Stimulated activated CD4-positive, alpha-beta T cell treated with anti-CD3 and anti-CD28 coated beads, TNF-alpha, amount 100 ng/mL, for 24 hours (primary cell): ENCODE measurements around the gene OCSTAMP.

Source experiments
- DNase-seq, 3 experiments: peaks; one replicate each; pipeline ENCODE4 v3.0.0-alpha.2; 2020; ENCODE audit warnings: low read depth in 3 of 3

The OCSTAMP gene

DNA sequence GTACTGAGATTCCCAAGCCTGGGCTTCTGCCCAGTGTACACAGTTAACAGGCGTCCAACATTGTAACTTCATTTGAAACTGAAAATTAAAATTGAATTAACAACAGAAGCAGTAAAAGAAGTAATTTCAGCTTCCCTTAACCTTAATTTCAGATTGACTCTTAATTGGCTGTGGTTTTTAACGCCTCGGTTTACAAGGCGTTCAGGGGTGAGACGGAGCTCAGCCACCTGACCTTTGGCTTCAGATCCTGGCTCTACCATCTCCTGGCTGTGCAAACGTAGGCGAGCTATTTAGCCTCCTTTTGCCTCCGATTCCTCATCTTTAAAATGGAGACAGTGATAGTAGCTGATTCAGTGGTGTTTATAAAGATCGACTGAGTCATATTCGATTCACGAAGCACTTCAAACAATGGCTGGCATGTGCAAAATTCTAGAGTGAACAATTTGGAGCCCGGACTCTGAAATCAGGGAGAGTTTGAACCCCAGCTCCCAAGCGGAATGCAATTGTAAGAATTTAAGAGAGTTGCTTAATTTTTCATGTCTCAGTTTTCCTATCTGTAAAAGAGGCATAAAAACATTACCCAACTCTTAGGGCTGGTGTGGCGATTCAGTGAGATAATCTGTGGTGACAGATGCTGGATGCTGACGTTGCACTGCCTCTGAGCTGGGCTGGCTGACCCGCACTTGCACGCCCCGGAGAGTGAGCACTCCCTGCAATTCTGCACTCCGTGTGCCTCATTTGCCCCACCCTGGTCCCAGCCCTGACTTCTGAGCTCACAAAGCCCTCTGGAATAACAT is 23.5 kb upstream of the OCSTAMP start:
- DNase-seq = no peak

- DNase-seq = no peak
Observed at GRCh38 chr20:46573234-46573633, 22.8 kb upstream of the OCSTAMP start.

- no peak for DNase-seq
Observed at GRCh38 chr20:46572790-46573189, 22.3 kb upstream of the OCSTAMP start.

DNA sequence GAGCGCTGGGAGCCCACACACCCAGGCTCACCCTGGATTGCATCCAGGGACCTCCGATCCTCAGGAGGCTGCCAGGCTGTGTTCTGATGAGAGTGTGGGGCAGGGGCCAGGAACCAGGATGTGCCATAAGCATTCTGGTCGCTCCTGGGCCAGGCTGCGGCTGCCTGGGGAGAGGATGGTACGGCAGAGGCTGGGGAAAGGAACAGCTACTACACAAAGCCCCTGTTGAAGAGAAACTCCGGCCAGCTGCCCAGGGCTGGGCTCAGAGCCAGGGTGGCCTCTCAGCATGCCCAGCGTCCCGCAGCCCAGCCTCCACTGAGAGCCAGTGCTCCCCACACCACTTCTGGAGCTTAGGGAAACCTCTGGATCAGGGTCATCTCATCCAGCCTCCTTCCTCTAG is 21.7 kb upstream of the OCSTAMP start:
- no peak for DNase-seq

- DNase-seq = no peak
Observed at GRCh38 chr20:46571418-46571817, 21.0 kb upstream of the OCSTAMP start.

GRCh38 chr20:46570956-46571355 is 20.5 kb upstream of the OCSTAMP start:
- no peak for DNase-seq

DNA sequence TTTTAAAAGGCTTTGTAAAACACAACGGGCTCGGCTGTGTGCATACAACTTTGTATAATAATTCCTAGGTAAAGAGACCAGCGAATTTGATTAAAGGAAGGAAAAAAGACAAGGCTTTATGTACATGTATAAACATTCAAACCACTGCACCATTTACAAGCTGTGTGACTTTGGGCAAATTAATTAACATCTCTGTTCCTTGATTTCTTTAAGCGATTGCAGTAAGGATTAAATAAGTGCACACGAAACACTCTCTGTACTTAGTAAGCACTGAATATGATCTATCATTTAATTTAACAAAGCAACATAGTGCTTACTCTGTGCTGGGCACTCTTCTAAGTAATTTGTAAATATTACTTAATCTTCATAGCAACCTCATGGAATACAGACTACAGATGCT is 19.5 kb upstream of the OCSTAMP start:
- no peak for DNase-seq

DNA sequence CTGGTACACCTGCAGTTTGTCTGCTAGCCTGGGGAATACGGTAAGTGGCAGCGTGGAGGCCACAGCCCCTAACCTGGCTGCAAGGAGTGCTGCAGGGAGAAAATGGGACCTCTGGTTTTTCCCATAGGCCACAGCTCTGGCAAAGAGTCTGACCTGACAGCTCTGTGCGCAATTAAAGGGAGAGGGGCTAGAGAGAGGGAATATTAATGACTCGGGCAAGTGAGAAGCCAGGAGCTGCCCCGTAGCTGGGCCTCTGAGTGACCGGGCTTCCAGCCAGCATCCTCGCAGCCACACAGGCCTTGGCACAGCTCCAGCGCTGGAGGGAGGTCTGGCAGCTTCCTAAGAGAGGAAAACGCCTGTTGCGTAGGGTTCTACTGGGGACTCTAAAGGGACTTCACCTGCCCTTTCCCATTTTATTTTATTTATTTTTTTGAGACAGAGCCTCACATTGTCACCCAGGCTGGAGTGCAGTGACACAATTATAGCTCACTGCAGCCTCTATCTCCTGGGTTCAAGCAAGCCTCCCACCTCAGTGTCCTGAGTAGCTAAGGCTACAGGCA is 18.2 kb upstream of the OCSTAMP start:
- no peak for DNase-seq

GRCh38 chr20:46566125-46566524 is 15.7 kb upstream of the OCSTAMP start:
- no peak for DNase-seq

- DNase-seq = no peak
Observed at GRCh38 chr20:46564241-46564957, 13.9 kb upstream of the OCSTAMP start.

GRCh38 chr20:46563860-46564221 is 13.4 kb upstream of the OCSTAMP start:
- no peak for DNase-seq

DNA sequence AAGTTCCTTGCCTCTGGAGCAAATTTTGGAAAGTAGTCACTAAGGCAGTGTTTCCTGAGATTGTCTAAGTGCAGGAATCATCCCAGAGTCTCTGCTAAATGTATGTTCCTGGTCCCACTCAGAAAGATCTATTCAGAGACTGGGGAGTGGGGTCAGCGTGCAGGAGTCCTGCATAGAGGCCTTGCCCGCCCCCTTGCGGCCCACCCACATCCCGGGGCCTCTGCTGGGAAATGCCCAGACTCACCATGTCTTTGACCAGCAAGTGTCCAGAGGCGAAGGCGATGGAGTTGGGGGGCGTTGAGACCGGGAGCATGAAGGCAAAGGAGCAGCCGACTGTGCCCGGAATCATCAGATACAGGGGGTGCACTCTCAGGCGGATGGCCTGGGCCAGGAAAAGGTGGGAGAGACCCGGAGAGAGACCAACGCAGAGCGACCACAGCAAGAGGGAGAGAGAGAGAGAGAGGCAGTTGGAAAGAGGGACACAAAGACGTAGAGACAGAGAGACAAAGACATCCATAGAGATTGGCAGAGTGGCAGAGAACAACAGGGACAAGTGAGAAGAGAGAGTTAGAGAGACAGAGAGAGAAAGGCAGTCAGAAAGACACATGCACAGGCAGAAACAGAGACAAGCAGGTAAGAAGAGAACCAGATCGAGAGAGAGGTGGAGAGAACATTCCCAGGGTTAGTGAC is 12.9 kb upstream of the OCSTAMP start:
- DNase-seq = no peak

DNA sequence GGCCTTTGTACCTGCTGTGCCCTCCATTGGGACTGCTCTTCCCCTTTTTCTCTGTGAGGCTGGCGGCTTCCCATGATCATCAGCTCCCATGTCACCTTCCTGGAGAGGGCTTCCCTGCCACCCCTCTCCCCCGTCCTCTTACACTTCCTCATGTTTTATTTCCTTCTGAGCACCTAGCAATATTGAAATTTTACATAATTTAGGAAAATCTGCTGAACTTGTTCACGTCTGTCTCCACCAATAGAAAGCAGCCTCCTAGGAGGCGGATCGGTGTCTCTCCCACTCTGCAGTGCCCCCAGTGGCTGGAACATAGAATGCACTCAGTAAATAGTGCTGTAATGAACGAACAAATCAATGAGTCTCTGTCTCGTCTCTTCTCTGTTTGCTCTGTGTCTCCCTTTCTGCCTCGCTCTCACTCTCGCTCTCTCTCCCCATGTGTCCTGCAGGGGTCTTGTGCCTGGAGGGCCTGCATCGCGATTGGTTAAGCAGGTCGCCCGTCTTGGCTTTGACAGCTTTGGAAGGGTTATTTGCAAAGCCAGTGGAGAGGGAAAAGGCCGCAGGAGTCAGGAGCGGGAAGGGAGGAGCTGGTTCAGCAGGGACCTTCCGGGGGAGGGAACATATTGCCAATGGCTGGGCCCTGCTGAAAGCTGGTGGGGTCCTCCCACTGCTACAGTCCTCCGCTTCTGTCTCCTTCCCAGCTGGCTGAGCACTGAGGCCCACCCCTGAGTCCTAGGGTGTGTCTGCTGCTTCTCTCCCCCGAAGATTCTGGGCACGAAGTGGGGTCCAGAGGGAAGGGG is 12.1 kb upstream of the OCSTAMP start:
- DNase-seq = peak; percentile 39 to 60 (median 45)

DNA sequence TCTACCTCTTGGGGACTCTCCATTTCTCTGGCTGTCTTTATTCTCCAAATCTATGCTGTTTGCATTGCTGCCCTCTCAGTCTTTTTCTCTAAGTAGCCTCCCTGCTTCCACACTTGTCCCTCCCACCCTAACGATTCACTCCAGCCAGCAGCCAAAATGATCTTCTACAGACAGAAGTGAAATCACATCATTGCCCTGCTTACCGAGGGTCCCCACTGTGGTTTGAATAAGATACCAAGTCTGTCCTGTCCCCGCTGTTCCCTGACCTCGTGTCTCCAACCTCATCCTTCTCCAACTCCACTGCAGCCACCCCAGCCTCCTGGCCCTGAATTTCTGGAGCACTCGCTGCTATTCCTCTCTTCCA is 11.5 kb upstream of the OCSTAMP start:
- no peak for DNase-seq

GRCh38 chr20:46559685-46560440 is 9.4 kb upstream of the OCSTAMP start:
- no peak for DNase-seq

- no peak for DNase-seq
Observed at GRCh38 chr20:46559001-46559400, 8.5 kb upstream of the OCSTAMP start.

DNA sequence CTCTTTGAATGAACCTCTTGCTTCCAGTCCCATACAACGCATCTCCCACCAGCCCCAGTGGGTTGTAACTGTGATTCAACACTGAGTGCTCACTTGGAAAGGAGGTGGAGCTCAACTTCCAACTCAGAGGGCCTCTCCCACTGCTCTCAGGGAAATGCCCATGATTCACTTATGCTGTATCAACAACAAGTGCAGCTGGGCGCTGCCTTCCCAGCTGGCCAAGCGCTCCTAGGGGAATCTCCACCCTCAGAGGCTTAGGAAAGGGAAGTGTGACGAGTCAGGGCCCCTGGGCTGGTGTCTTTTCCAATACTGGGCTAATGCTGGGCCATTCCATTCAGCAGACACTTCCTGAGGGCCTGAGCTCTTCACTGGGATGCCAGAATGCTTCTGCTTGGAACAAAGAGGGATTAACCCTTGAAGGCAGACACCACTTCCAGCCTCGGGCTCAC is 8.1 kb upstream of the OCSTAMP start:
- DNase-seq = peak; percentile 21 to 50 (median 43)

GRCh38 chr20:46557231-46557956 is 6.9 kb upstream of the OCSTAMP start:
- DNase-seq = no peak

DNA sequence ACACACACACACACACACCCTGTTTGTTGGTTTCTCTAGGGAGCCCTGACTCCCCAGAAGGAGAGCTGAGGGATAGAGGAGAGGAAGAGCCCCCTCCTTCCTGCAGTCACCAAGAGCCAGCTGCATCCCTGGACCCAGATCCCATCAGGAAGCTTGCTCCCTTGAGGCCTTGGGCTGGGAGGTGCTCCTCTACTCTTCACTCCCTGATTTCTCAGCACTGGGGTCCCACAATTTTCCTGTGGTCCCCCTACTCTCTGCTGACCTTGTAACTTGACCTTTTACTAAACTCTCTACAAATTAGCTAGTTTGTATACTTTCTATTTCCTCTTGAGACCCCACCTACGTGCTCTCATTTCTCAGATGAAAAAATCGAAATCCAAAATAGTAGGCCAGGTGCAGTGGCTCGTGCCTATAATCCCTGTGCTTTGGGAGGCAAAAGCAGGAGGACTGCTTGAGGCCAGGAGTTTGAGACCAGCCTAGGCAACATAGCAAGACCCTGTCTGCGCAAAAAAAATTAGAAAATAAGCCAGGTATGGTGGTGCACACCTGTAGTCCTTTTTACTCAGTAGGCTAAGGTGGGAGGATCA is 5.0 kb upstream of the OCSTAMP start:
- no peak for DNase-seq

DNA sequence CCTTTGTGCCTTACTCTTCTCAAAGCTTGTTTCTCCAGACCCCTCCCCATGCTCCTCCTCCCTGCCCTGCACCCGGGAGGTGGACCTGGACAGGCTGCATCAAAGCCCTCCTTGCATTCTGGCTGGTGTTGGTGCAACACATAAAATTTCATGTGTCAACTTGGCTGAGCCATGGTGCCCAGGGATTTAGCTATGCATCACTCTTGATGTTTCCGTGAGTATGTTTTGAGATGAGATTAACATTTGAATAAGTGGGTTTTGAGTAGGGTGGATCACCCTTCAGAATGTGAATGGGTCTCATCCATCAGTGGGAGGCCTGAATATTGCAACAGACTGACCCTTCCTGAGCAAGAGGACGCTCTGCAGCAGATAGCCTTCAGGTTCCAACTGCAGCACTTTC is 4.4 kb upstream of the OCSTAMP start:
- DNase-seq = no peak
